BJ (cell line): Measurements from ENCODE around the gene SPHK1. TPM values are rescaled to one million over a fixed set of nuclear protein-coding genes. Genes with fewer than 3 reads are reported as not detected.

Source experiments
- CTCF ChIA-PET: fragments of 350-600 bp; formaldehyde crosslinking; extraction: SDS; loops from one replicate; lab custom pipeline; 2021; ENCODE audit warnings: antibody characterized with exemption, inconsistent platforms; lab: Yijun Ruan, JAX
- POLR2A ChIA-PET: fragments of 300-600 bp; sonication (Branson Sonifier 250); formaldehyde crosslinking; extraction: SDS; loops from one replicate; lab custom pipeline; 2021; ENCODE audit warnings: antibody characterized with exemption; lab: Charles Lee
- DNase-seq: peaks from one replicate; pipeline ENCODE4 v3.0.0-alpha.2; 2011; ENCODE audit warnings: low read depth
- H3K27me3 ChIP-seq: 2 replicates; pipeline ENCODE4 v1.6.0; 2011; ENCODE audit warnings: low read length; ENCODE audit not compliant: control insufficient read depth, insufficient read depth
- H3K36me3 ChIP-seq: 2 replicates; pipeline ENCODE4 v1.5.1; 2011; ENCODE audit warnings: low read length; ENCODE audit not compliant: control insufficient read depth, insufficient read depth
- H3K4me3 ChIP-seq: 2 replicates; pipeline ENCODE4 v1.5.1; 2011; ENCODE audit warnings: low read depth, mild to moderate bottlenecking, control low read depth, low read length
- CTCF ChIP-seq: IDR thresholded peaks from 2 replicates; pipeline ENCODE4 v1.5.1; 2011; ENCODE audit warnings: low read depth, mild to moderate bottlenecking, control low read depth, inconsistent platforms, low read length, moderate library complexity; ENCODE audit not compliant: insufficient read depth
- polyA minus RNA-seq: library from RNA; depleted of rRNA, polyadenylated mRNA; stranded (reverse); fragments of >200 nt; gene quantifications from 2 replicates; pipeline ENCODE4 v1.2.3, GENCODE V29; 2011; rRNA and poly(A)+ RNA removed
- polyA plus RNA-seq: library from polyadenylated mRNA; depleted of rRNA; stranded (reverse); fragments of >200 nt; gene quantifications from 2 replicates; pipeline ENCODE4 v1.2.3, GENCODE V29; 2011; rRNA removed

The SPHK1 gene, protein sequence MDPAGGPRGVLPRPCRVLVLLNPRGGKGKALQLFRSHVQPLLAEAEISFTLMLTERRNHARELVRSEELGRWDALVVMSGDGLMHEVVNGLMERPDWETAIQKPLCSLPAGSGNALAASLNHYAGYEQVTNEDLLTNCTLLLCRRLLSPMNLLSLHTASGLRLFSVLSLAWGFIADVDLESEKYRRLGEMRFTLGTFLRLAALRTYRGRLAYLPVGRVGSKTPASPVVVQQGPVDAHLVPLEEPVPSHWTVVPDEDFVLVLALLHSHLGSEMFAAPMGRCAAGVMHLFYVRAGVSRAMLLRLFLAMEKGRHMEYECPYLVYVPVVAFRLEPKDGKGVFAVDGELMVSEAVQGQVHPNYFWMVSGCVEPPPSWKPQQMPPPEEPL
- 21.4 and 57.8 TPM in 2 replicates for polyA plus RNA-seq
- 12.1 and 16.5 TPM in 2 replicates for polyA minus RNA-seq

DNA sequence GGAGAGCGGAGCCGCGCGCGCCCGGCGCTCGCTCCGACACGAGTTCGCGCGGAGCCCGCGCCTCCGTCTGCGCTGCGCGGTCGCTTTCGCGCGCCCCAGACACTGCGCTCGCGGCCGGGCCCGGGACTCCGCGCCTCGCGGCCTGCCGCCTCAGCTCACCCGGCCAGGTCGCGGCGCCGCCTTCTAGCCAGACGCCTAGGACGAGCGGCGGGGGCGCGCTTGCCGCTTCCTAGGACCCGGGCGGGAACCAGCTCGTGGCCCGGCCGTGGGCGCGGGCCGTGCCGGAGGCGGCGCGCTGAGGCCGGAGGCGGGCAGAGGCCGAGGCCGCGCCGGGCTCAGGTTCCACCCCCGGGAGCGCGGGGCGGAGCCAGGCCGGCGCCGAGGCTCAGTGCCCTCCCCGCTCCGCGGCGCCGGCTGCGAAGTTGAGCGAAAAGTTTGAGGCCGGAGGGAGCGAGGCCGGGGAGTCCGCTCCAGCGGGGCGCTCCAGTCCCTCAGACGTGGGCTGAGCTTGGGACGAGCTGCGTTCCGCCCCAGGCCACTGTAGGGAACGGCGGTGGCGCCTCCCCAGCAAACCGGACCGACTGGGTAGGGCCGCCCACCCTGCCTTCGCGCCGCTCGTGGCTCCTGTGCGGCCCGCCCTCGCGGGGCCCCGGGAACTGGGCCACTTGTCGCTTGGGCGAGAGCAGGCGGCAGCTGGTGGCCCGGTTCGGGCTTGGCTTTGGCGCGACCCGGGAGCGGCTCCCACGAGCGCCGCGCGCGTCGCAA is at the start of gene SPHK1:
SPHK1 (plus strand) TSS at position 388 of the 765 bp plus-strand sequence. CDS start 1,036 bp downstream, outside the sequence.
- ChIA-PET CTCF (interaction anchor here (0.7 to 10.7 kb wide), 24 partner anchors 10 to 343 kb away, joined by 3 to 127 read pairs (median 6); partner anchors contain the start of genes METTL23, PRPSAP1 and QRICH2), POLR2A (no interaction called here)
- no peaks in the 10 kb centered on the region for H3K27me3 ChIP-seq
- H3K4me3 ChIP-seq = peak within 1 kb of the TSS; percentile 76
- no peak for TF ChIP-seq CTCF
- H3K36me3 ChIP-seq = peaks cover 9% of the 10 kb centered on the region
- no peak for DNase-seq

- H3K4me3 ChIP-seq = no peak overlapping the region
- DNase-seq = no peak
- H3K36me3 ChIP-seq = 0 out of 2 replicates have a peak, but pooled peaks cover under 1% of the 10 kb centered on the region
- ChIA-PET POLR2A (no interaction called here), CTCF (interaction anchor here (0.6 to 2.2 kb wide), 4 partner anchors 18 to 120 kb away, joined by 3 to 7 read pairs (median 3); partner anchors contain the start of gene PRPSAP1)
- TF ChIP-seq CTCF = no peak
- H3K27me3 ChIP-seq = no peaks in the 10 kb centered on the region
These were observed 48.6 kb upstream of the SPHK1 start for GRCh38 chr17:76335716-76336381.

- ChIA-PET CTCF (interaction anchor here (0.6 to 2.2 kb wide), 7 partner anchors 9 to 119 kb away, joined by 3 to 7 read pairs (median 3); partner anchors contain the start of gene PRPSAP1), POLR2A (no interaction called here)
- no peak for TF ChIP-seq CTCF
- DNase-seq = no peak
- H3K36me3 ChIP-seq = peaks cover 3% of the 10 kb centered on the region; the same call in 1 of the 2 replicates
- H3K27me3 ChIP-seq = no peaks in the 10 kb centered on the region
- no peak overlapping the region for H3K4me3 ChIP-seq
These were observed 47.5 kb upstream of the SPHK1 start for GRCh38 chr17:76336756-76337412.

- TF ChIP-seq CTCF = no peak
- POLR2A ChIA-PET = no interaction called here
These were observed 47.0 kb upstream of the SPHK1 start for GRCh38 chr17:76337413-76337777.

More at GRCh38 chr17:76337413-76337777, 47.0 kb upstream of the SPHK1 start:
- DNase-seq = no peak
- Histone ChIP-seq H3K4me3 (no peak overlapping the region), H3K27me3 (no peaks in the 10 kb centered on the region), H3K36me3 (peaks cover 5% of the 10 kb centered on the region; the same call in 1 of the 2 replicates)
- CTCF ChIA-PET = interaction anchor here (1.0 to 2.2 kb wide), 5 partner anchors 10 to 70 kb away, joined by 3 to 7 read pairs (median 4); no protein-coding TSS in a partner anchor
